K562 (cell line): ENCODE data around the gene TIMM17B. TPM values are rescaled to one million over a fixed set of nuclear protein-coding genes. Genes with fewer than 3 reads are reported as not detected.

Experiments used
- ARID1B ChIP-seq: fragments of 450-650 bp; IDR thresholded peaks from 2 replicates; pipeline ENCODE4 v1.6.1; 2016; ENCODE audit warnings: antibody characterized with exemption, mild to moderate bottlenecking, inconsistent platforms
- BRD4 ChIP-seq: fragments of 200-600 bp; sonication (generic); IDR thresholded peaks from 2 replicates; pipeline ENCODE4 v1.6.1; 2017; ENCODE audit warnings: inconsistent platforms
- BRD9 ChIP-seq: fragments of 450-650 bp; IDR thresholded peaks from 2 replicates; pipeline ENCODE4 v1.6.1; 2018; ENCODE audit warnings: low read depth; ENCODE audit not compliant: partially characterized antibody
- CBFA2T2 ChIP-seq: fragments of 450-650 bp; conservative IDR thresholded peaks from 2 replicates; pipeline ENCODE4 v1.6.1; 2017; ENCODE audit warnings: mild to moderate bottlenecking
- CREM ChIP-seq: IDR thresholded peaks from 2 replicates; pipeline ENCODE4 v1.6.1; 2014; ENCODE audit warnings: antibody characterized with exemption, low read depth
- E2F3 ChIP-seq: fragments of 250-450 bp; sonication (Bioruptor Pico); IDR thresholded peaks from 2 replicates; pipeline ENCODE4 v1.4.0; 2020; ENCODE audit warnings: mild to moderate bottlenecking
- ETV5 ChIP-seq: sonication (generic); formaldehyde crosslinking; IDR thresholded peaks from 2 replicates; pipeline ENCODE4 v1.4.0; 2020; ENCODE audit warnings: low read depth, mild to moderate bottlenecking, missing genetic modification reagents
- FOXA3 ChIP-seq, 2 experiments: fragments of 450-650 bp in 1 of 2; sonication (generic) in 1 of 2; formaldehyde crosslinking; IDR thresholded peaks in 1 of 2; conservative IDR thresholded peaks in 1 of 2; 2 replicates each; pipeline versions ENCODE4 v1.4.0 to v1.8.0; 2020 to 2022; ENCODE audit warnings: mild to moderate bottlenecking in 2 of 2, missing genetic modification reagents in 1 of 2
- FOXK1 ChIP-seq: sonication (generic); formaldehyde crosslinking; IDR thresholded peaks from 2 replicates; pipeline ENCODE4 v1.8.0; 2022; ENCODE audit warnings: missing genetic modification reagents, mild to moderate bottlenecking, borderline replicate concordance
- GABPA ChIP-seq: fragments of 200-800 bp; sonication (Bioruptor generic); conservative IDR thresholded peaks from 2 replicates; pipeline ENCODE4 v1.6.1; 2016; ENCODE audit warnings: low read depth, missing genetic modification characterization, missing compliant biosample characterization
- JUND ChIP-seq, 2 experiments: IDR thresholded peaks; 2 replicates in 1 of 2; 3 replicates in 1 of 2; pipeline ENCODE4 v1.6.1; 2011; ENCODE audit warnings: borderline replicate concordance in 2 of 2, low read depth in 2 of 2, low read length in 2 of 2, improper control_type of control experiment in 1 of 2, missing biosample characterization in 1 of 2, missing genetic modification characterization in 1 of 2, missing genetic modification reagents in 1 of 2
- KAT7 ChIP-seq: sonication (generic); formaldehyde crosslinking; IDR thresholded peaks from 2 replicates; pipeline ENCODE4 v1.8.0; 2022; ENCODE audit warnings: missing genetic modification reagents, mild to moderate bottlenecking, borderline replicate concordance
- LEF1 ChIP-seq: fragments of 450-650 bp; IDR thresholded peaks from 2 replicates; pipeline ENCODE4 v1.6.1; 2016; ENCODE audit warnings: mild to moderate bottlenecking
- NCOA2 ChIP-seq, 2 experiments: fragments of 450-650 bp; IDR thresholded peaks; 2 replicates each; pipeline ENCODE4 v1.6.1; 2018; ENCODE audit warnings: mild to moderate bottlenecking in 2 of 2, moderate library complexity in 1 of 2; ENCODE audit not compliant: partially characterized antibody in 2 of 2
- NRF1 ChIP-seq, 2 experiments: fragments of 450-650 bp; IDR thresholded peaks in 1 of 2; conservative IDR thresholded peaks in 1 of 2; 2 replicates each; pipeline ENCODE4 v1.6.1; 2014; ENCODE audit warnings: mild to moderate bottlenecking in 2 of 2
- PHF20 ChIP-seq: fragments of 450-650 bp; IDR thresholded peaks from 2 replicates; pipeline ENCODE4 v1.6.1; 2018; ENCODE audit not compliant: partially characterized antibody
- POLR2H ChIP-seq: IDR thresholded peaks from 2 replicates; pipeline ENCODE4 v1.6.1; 2016; ENCODE audit warnings: missing genetic modification characterization, low read depth, mild to moderate bottlenecking, control low read depth, missing compliant biosample characterization, moderate library complexity
- STAT5A ChIP-seq: IDR thresholded peaks from 2 replicates; pipeline ENCODE4 v1.6.1; 2012; ENCODE audit warnings: low read length, inconsistent platforms, borderline replicate concordance
- TFAP4 ChIP-seq: sonication (generic); formaldehyde crosslinking; IDR thresholded peaks from 2 replicates; pipeline ENCODE4 v1.8.0; 2022; ENCODE audit warnings: missing genetic modification reagents, mild to moderate bottlenecking, moderate library complexity, borderline replicate concordance
- ZBTB1 ChIP-seq: sonication (generic); formaldehyde crosslinking; IDR thresholded peaks from 2 replicates; pipeline ENCODE4 v1.8.1; 2023; ENCODE audit warnings: missing genetic modification reagents, low read depth, mild to moderate bottlenecking, borderline replicate concordance
- ZNF175 ChIP-seq: fragments of 200-800 bp; sonication (Bioruptor generic); IDR thresholded peaks from 2 replicates; pipeline ENCODE4 v1.6.1; 2016; ENCODE audit warnings: low read depth, mild to moderate bottlenecking, missing genetic modification characterization, missing compliant biosample characterization
- polyA plus RNA-seq, 8 experiments: library from polyadenylated mRNA; depleted of rRNA in 4 of 8; stranded (reverse) in 5 of 8; unstranded in 3 of 8; fragments of >200 nt; fragmentation: Nextera tagmentation in 2 of 8; fragmentation: Illumina TruSeq in 1 of 8; extraction: Ambion mirVana in 2 of 8; extraction: Trizol in 1 of 8; gene quantifications; 2 replicates each; pipeline versions ENCODE4 v1.2.1 to v1.2.3, GENCODE V29; 2011 to 2014; ENCODE audit warnings: inconsistent platforms in 1 of 8, missing spikeins in 1 of 8
- total RNA-seq, 7 experiments: library from RNA; depleted of rRNA in 6 of 7; stranded (reverse); fragments of >200 nt in 6 of 7; fragmentation: Illumina TruSeq in 2 of 7; extraction: Trizol in 2 of 7; gene quantifications; 2 replicates each; pipeline versions ENCODE4 v1.2.1 to v1.2.3, GENCODE V29; 2011 to 2021; ENCODE audit warnings: low replicate concordance in 1 of 7
- TF ChIP-seq, protein P1 (sequence below): fragments of 450-650 bp; IDR thresholded peaks from 2 replicates; pipeline ENCODE4 v1.6.1; 2016; ENCODE audit warnings: low read depth, mild to moderate bottlenecking, moderate library complexity
- TF ChIP-seq, protein P2 (sequence below): fragments of 450-650 bp; IDR thresholded peaks from 2 replicates; pipeline ENCODE4 v1.6.1; 2018; ENCODE audit warnings: mild to moderate bottlenecking, low read depth; ENCODE audit not compliant: partially characterized antibody
- TF ChIP-seq, protein P3 (sequence below): sonication (generic); formaldehyde crosslinking; IDR thresholded peaks from 2 replicates; pipeline ENCODE4 v1.9.0; 2022; ENCODE audit warnings: mild to moderate bottlenecking, missing genetic modification reagents

Gene TIMM17B
- total and polyA plus RNA-seq, 9 of the 15 experiments (the other 6 are each of a cell fraction or from before 2014, with no cell fraction given): 9.9 to 184 (median 115) TPM

DNA sequence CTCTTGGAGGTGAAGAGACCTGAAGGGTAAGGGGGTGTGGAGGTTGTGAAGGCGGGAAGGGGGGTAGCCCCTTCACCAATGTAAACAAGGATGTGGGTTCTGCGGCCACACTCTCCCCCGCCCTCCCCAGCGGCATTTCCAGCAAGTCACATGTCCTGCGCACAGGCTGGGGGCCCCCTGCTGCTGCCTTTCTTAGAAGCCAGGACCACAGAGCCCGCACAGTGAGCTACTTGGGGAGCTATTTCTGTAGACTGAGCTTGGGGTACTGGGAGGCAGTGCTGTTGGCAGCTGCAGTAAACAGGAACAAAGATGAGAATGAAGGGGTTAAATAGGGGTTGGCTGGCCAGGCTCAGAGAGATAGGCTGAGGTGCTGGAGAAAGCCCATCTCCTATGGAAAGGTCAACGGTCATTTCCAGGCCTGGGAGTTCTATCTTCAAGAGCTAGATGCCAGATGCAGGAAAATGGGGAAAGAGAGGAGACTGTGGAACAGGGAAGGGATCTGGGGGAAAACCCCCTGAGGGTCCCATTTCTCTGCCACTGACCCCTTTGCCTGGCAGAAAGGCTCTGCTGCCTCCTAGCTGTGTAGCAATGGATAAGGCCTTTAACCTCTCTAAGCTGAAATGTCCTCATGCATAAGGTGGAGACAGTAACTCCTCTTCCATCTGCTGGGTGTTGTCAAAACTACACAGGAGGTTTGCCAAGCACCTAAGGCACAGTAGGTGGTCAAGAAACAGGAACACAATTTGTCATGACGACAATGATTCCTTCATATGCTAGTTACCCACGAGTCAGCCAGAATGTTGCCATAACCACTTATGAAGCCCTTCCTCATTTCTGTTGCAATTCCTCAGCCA, 39.7 kb upstream of the TIMM17B start (continued):
- TF ChIP-seq ZNF175 (CRISPR knock-in tag): peak; percentile 65; the same call in 1 of the 2 replicates
- no peak for TF ChIP-seq PHF20
- TF ChIP-seq ARID1B: peak; percentile 70
- peak; percentile 99 to 100 for TF ChIP-seq FOXA3 (CRISPR knock-in tag; conservative IDR thresholded peaks at IDR 0.05 in 1 of 2, IDR thresholded peaks at IDR 0.05 in 1 of 2)
- peak; percentile 72 to 76 for TF ChIP-seq NRF1 (conservative IDR thresholded peaks at IDR 0.05 in 1 of 2, IDR thresholded peaks at IDR 0.05 in 1 of 2)
- TF ChIP-seq, protein P1, sequence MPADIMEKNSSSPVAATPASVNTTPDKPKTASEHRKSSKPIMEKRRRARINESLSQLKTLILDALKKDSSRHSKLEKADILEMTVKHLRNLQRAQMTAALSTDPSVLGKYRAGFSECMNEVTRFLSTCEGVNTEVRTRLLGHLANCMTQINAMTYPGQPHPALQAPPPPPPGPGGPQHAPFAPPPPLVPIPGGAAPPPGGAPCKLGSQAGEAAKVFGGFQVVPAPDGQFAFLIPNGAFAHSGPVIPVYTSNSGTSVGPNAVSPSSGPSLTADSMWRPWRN: peak; percentile 98
- TF ChIP-seq ETV5 (CRISPR knock-in tag): peak; percentile 98
- peak; percentile 43 for TF ChIP-seq GABPA (tag)
- TF ChIP-seq, protein P2, sequence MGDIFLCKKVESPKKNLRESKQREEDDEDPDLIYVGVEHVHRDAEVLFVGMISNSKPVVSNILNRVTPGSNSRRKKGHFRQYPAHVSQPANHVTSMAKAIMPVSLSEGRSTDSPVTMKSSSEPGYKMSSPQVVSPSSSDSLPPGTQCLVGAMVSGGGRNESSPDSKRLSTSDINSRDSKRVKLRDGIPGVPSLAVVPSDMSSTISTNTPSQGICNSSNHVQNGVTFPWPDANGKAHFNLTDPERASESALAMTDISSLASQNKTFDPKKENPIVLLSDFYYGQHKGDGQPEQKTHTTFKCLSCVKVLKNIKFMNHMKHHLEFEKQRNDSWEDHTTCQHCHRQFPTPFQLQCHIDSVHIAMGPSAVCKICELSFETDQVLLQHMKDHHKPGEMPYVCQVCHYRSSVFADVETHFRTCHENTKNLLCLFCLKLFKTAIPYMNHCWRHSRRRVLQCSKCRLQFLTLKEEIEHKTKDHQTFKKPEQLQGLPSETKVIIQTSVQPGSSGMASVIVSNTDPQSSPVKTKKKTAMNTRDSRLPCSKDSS: no peak
- no peak for TF ChIP-seq BRD4
- 0 out of 2 replicates have a peak, but pooled peaks have one; percentile 38 for TF ChIP-seq JUND (IDR thresholded peaks at IDR 0.05; ENCODE audit: borderline replicate concordance, low read depth, low read length)
- peak; percentile 56; the same call in 1 of the 3 replicates for TF ChIP-seq JUND (tag; IDR thresholded peaks at IDR 0.05; ENCODE audit: borderline replicate concordance, low read depth, low read length)
- peak; percentile 54 for TF ChIP-seq CREM
- peak; percentile 80 for TF ChIP-seq STAT5A
- TF ChIP-seq TFAP4: peak; percentile 91
- TF ChIP-seq KAT7 (CRISPR knock-in tag): 0 out of 2 replicates have a peak, but pooled peaks have one; percentile 35
- TF ChIP-seq LEF1: 0 out of 2 replicates have a peak, but pooled peaks have one; percentile 63
- TF ChIP-seq ZBTB1 (CRISPR knock-in tag): peak; percentile 61
- TF ChIP-seq, protein P3, sequence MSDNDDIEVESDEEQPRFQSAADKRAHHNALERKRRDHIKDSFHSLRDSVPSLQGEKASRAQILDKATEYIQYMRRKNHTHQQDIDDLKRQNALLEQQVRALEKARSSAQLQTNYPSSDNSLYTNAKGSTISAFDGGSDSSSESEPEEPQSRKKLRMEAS (CRISPR knock-in tag): peak; percentile 69; the same call in 1 of the 2 replicates
- peak; percentile 58 for TF ChIP-seq CBFA2T2
- TF ChIP-seq POLR2H (tag): peak; percentile 37; the same call in 1 of the 2 replicates
- no peak for TF ChIP-seq NCOA2 (IDR thresholded peaks at IDR 0.05; ENCODE audit: partially characterized antibody in 2 of 2)
- TF ChIP-seq E2F3: no peak
- TF ChIP-seq BRD9: peak; percentile 73
- peak; percentile 98 for TF ChIP-seq FOXK1 (CRISPR knock-in tag)
